ENCODE measurements around the gene MMP21. TPM values are rescaled to one million over a fixed set of nuclear protein-coding genes. Genes with fewer than 3 reads are reported as not detected.

Gene MMP21
- total RNA-seq, 1 donor from 2014 or later, result 0.17 TPM

Other genes with a start within 250 kb of the MMP21 start
- not detected for gene TEX36, start 92.7 kb downstream of the MMP21 start, total RNA-seq
- gene EDRF1, start 56.1 kb downstream of the MMP21 start, total RNA-seq, result 15.4 TPM
- gene UROS, start 47.4 kb upstream of the MMP21 start, total RNA-seq, result 36.1 TPM
- gene BCCIP, start 47.7 kb upstream of the MMP21 start, total RNA-seq, result 40.7 TPM
- 31.7 TPM for gene DHX32, start 105.5 kb upstream of the MMP21 start, total RNA-seq
- 5.3 TPM for gene FANK1, start 120.7 kb upstream of the MMP21 start, total RNA-seq

Data from mucosa of gallbladder (tissue), 1 donor.